Liver (tissue), 9 donors: ENCODE measurements around the gene PTER. TPM values are rescaled to one million over a fixed set of nuclear protein-coding genes. Genes with fewer than 3 reads are reported as not detected.

Experiments used
- DNase-seq: peaks from one replicate; pipeline ENCODE4 v3.0.0-alpha.2; 2017; ENCODE audit warnings: low spot score
- H3K27ac ChIP-seq, 2 donors: one replicate each; pipeline ENCODE4 v1.7.0; 2013; ENCODE audit warnings: inconsistent platforms in 2 of 2, low read length in 2 of 2, control low read depth in 1 of 2, low read depth in 1 of 2, mild to moderate bottlenecking in 1 of 2
- H3K27me3 ChIP-seq, 4 donors: one replicate each; pipeline versions ENCODE4 v1.6.1 to v1.7.0; 2013; ENCODE audit warnings: low read length in 3 of 4, inconsistent platforms in 1 of 4, mild to moderate bottlenecking in 1 of 4, moderate library complexity in 1 of 4; ENCODE audit not compliant: control insufficient read depth in 4 of 4, insufficient read depth in 4 of 4
- H3K36me3 ChIP-seq, 4 donors: one replicate each; pipeline versions ENCODE4 v1.6.1 to v1.7.0; 2013; ENCODE audit warnings: low read length in 3 of 4, mild to moderate bottlenecking in 3 of 4, low read depth in 1 of 4, moderate library complexity in 1 of 4; ENCODE audit not compliant: control insufficient read depth in 4 of 4, insufficient read depth in 3 of 4
- H3K4me1 ChIP-seq, 4 donors: one replicate each; pipeline versions ENCODE4 v1.6.1 to v1.7.0; 2013; ENCODE audit warnings: low read length in 3 of 4, mild to moderate bottlenecking in 3 of 4, moderate library complexity in 1 of 4; ENCODE audit not compliant: control insufficient read depth in 4 of 4, insufficient read depth in 4 of 4
- H3K4me3 ChIP-seq, 3 donors: one replicate each; pipeline versions ENCODE4 v1.6.1 to v1.7.0; 2013; ENCODE audit warnings: low read length in 3 of 3, control low read depth in 1 of 3, low read depth in 1 of 3, mild to moderate bottlenecking in 1 of 3
- H3K9ac ChIP-seq, 2 donors: one replicate each; pipeline ENCODE4 v1.7.0; 2013; ENCODE audit warnings: low read length in 2 of 2, mild to moderate bottlenecking in 2 of 2, moderate library complexity in 2 of 2, control low read depth in 1 of 2, low read depth in 1 of 2
- H3K9me3 ChIP-seq, 4 donors: one replicate each; pipeline versions ENCODE4 v1.6.1 to v1.7.0; 2013; ENCODE audit warnings: low read length in 3 of 4; ENCODE audit not compliant: control insufficient read depth in 4 of 4
- EGR1 ChIP-seq, 2 donors: IDR thresholded peaks; 2 replicates each; pipeline ENCODE4 v1.6.1; 2016 to 2018; ENCODE audit warnings: antibody characterized with exemption in 2 of 2, low read depth in 2 of 2
- FOXA1 ChIP-seq: IDR thresholded peaks from 2 replicates; pipeline ENCODE4 v1.6.1; 2016; ENCODE audit warnings: antibody characterized with exemption
- FOXA2 ChIP-seq: IDR thresholded peaks from 2 replicates; pipeline ENCODE4 v1.6.1; 2016; ENCODE audit warnings: antibody characterized with exemption
- GABPA ChIP-seq, 2 donors: IDR thresholded peaks in 1 of 2; conservative IDR thresholded peaks in 1 of 2; 2 replicates each; pipeline ENCODE4 v1.6.1; 2016; ENCODE audit warnings: antibody characterized with exemption in 2 of 2, mild to moderate bottlenecking in 1 of 2, moderate library complexity in 1 of 2
- HNF4A ChIP-seq, 2 donors: conservative IDR thresholded peaks; 2 replicates each; pipeline ENCODE4 v1.6.1; 2016; ENCODE audit warnings: antibody characterized with exemption in 2 of 2, mild to moderate bottlenecking in 2 of 2
- HNF4G ChIP-seq: IDR thresholded peaks from 2 replicates; pipeline ENCODE4 v1.6.1; 2016; ENCODE audit warnings: antibody characterized with exemption
- JUND ChIP-seq, 2 donors: IDR thresholded peaks; 2 replicates each; pipeline ENCODE4 v1.6.1; 2016; ENCODE audit warnings: antibody characterized with exemption in 2 of 2
- NR2F2 ChIP-seq: IDR thresholded peaks from 2 replicates; pipeline ENCODE4 v1.6.1; 2016; ENCODE audit warnings: antibody characterized with exemption
- RAD21 ChIP-seq, 2 donors: IDR thresholded peaks; 2 replicates each; pipeline ENCODE4 v1.6.1; 2016; ENCODE audit warnings: antibody characterized with exemption in 2 of 2, mild to moderate bottlenecking in 2 of 2
- RXRA ChIP-seq, 2 donors: IDR thresholded peaks; 2 replicates each; pipeline ENCODE4 v1.6.1; 2017 to 2018; ENCODE audit warnings: antibody characterized with exemption in 2 of 2, mild to moderate bottlenecking in 1 of 2
- SP1 ChIP-seq: IDR thresholded peaks from 2 replicates; pipeline ENCODE4 v1.6.1; 2018; ENCODE audit warnings: antibody characterized with exemption, mild to moderate bottlenecking
- TAF1 ChIP-seq: conservative IDR thresholded peaks from 2 replicates; pipeline ENCODE4 v1.6.1; 2016; ENCODE audit warnings: antibody characterized with exemption, mild to moderate bottlenecking
- YY1 ChIP-seq: IDR thresholded peaks from 2 replicates; pipeline ENCODE4 v1.6.1; 2016; ENCODE audit warnings: antibody characterized with exemption, mild to moderate bottlenecking
- WGBS: extraction: QIAGEN DNeasy Blood & Tissue Kit; methylation state at CpG from one replicate; pipeline ENCODE4 v1.1.7; 2013; 5-methylcytosine and 5-hydroxymethylcytosine counted together
- polyA plus RNA-seq, 2 donors: library from polyadenylated mRNA; stranded (reverse) in 1 of 2; unstranded in 1 of 2; fragments of 200-250 nt in 1 of 2; fragments of >200 nt in 1 of 2; fragmentation: Nextera tagmentation in 1 of 2; extraction: Ambion mirVana in 1 of 2; gene quantifications; one replicate each; pipeline versions ENCODE4 v1.2.1 to v1.2.3, GENCODE V29; 2013 to 2015
- total RNA-seq, 2 donors: library from RNA; depleted of rRNA; stranded (reverse); fragments of >200 nt; gene quantifications; one replicate each; pipeline ENCODE4 v1.2.3, GENCODE V29; 2014
- TF ChIP-seq, protein P1 (sequence below): fragments of 150-350 bp; IDR thresholded peaks from 2 replicates; pipeline ENCODE4 v1.5.1; 2017; ENCODE audit warnings: improper control_type of control experiment, low read depth, low read length; ENCODE audit not compliant: missing input control
- TF ChIP-seq, protein P2 (sequence below): IDR thresholded peaks from 2 replicates; pipeline ENCODE4 v1.6.1; 2016; ENCODE audit warnings: antibody characterized with exemption
- TF ChIP-seq, protein P3 (sequence below): IDR thresholded peaks from 2 replicates; pipeline ENCODE4 v1.6.1; 2016; ENCODE audit warnings: antibody characterized with exemption, mild to moderate bottlenecking
- TF ChIP-seq, protein P4 (sequence below): IDR thresholded peaks from 2 replicates; pipeline ENCODE4 v1.6.1; 2016; ENCODE audit warnings: antibody characterized with exemption
- TF ChIP-seq, protein P5 (sequence below): IDR thresholded peaks from 2 replicates; pipeline ENCODE4 v1.6.1; 2016; ENCODE audit warnings: antibody characterized with exemption
- donor health status: healthy.
- donor health status: healthy.
- donor health status: healthy.
- donor health status: healthy.
- donor health status: healthy.

The PTER gene, protein sequence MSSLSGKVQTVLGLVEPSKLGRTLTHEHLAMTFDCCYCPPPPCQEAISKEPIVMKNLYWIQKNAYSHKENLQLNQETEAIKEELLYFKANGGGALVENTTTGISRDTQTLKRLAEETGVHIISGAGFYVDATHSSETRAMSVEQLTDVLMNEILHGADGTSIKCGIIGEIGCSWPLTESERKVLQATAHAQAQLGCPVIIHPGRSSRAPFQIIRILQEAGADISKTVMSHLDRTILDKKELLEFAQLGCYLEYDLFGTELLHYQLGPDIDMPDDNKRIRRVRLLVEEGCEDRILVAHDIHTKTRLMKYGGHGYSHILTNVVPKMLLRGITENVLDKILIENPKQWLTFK
- 10 to 100 TPM in 1 of 2 donors, 1 to 10 TPM in 1; 9.2 to 15.7 TPM for total RNA-seq
- 1 to 10 TPM; 4.4 to 8.6 TPM for polyA plus RNA-seq

DNA sequence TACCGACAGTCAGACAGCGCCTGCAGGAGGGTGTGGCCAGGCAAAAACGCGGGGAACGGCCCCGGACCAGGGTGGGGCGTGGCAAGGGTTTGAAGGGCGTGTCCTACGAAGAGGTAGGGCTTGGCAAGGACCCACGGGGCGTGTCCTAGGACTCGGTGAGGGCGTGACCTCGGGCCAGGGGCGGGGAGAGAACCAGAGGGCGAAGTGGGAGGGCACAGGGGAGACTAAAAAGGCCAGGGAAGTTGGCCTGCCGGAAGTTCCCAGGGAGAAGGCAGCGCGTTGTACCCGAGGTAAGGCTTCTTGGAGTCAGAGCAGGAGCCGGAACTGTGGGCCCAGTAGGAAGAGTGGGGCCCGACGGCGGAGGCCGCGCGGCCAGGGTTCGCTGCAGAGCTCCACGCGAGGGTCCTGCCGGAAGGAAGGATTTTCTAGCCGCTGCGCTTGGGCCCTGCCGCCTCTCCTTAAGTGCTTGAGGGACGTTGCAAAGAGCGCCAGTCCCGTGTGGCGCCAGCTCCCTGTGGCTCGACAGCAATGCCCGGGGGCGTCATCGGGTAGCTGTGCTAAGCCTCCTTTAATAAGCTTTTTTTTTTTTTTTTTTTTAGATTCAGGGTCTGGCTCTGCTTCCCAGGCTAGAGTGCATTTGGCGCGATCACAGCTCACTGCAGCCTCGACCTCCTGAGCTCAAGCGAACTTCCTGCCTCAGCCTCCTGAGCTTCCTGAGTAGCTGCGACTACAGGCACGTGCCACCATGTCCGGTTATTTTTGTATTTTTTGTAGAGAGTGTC is at the start of gene PTER:
Gene PTER (plus strand): TSS at position 253 of the 782 bp plus-strand sequence. CDS start 47,375 bp downstream, outside the sequence.
- DNase-seq, result peak; percentile 99
- peak within 1 kb of the TSS; percentile 70 to 81 (median 72) for H3K4me3 ChIP-seq
- no peaks in the 10 kb centered on the region for H3K36me3 ChIP-seq
- H3K4me1 ChIP-seq, result peaks cover 6 to 25% (median 14%) of the 10 kb centered on the region in 4 donors
- H3K27ac ChIP-seq, result peak within 1 kb of the TSS; percentile 64 to 72
- peak in 1 of 2 donors; percentile 19 for TF ChIP-seq JUND (IDR thresholded peaks at IDR 0.05)
- no peak for TF ChIP-seq FOXA1
- peak; percentile 87 for TF ChIP-seq TAF1
- TF ChIP-seq RXRA (IDR thresholded peaks at IDR 0.05), result peak; percentile 80 to 84
- TF ChIP-seq NR2F2, result peak; percentile 88
- TF ChIP-seq, protein P1, sequence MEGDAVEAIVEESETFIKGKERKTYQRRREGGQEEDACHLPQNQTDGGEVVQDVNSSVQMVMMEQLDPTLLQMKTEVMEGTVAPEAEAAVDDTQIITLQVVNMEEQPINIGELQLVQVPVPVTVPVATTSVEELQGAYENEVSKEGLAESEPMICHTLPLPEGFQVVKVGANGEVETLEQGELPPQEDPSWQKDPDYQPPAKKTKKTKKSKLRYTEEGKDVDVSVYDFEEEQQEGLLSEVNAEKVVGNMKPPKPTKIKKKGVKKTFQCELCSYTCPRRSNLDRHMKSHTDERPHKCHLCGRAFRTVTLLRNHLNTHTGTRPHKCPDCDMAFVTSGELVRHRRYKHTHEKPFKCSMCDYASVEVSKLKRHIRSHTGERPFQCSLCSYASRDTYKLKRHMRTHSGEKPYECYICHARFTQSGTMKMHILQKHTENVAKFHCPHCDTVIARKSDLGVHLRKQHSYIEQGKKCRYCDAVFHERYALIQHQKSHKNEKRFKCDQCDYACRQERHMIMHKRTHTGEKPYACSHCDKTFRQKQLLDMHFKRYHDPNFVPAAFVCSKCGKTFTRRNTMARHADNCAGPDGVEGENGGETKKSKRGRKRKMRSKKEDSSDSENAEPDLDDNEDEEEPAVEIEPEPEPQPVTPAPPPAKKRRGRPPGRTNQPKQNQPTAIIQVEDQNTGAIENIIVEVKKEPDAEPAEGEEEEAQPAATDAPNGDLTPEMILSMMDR, result no peak
- TF ChIP-seq, protein P2, sequence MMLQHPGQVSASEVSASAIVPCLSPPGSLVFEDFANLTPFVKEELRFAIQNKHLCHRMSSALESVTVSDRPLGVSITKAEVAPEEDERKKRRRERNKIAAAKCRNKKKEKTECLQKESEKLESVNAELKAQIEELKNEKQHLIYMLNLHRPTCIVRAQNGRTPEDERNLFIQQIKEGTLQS, result no peak
- TF ChIP-seq YY1, result peak; percentile 85
- TF ChIP-seq SP1, result peak; percentile 78
- TF ChIP-seq FOXA2, result no peak
- TF ChIP-seq, protein P3, sequence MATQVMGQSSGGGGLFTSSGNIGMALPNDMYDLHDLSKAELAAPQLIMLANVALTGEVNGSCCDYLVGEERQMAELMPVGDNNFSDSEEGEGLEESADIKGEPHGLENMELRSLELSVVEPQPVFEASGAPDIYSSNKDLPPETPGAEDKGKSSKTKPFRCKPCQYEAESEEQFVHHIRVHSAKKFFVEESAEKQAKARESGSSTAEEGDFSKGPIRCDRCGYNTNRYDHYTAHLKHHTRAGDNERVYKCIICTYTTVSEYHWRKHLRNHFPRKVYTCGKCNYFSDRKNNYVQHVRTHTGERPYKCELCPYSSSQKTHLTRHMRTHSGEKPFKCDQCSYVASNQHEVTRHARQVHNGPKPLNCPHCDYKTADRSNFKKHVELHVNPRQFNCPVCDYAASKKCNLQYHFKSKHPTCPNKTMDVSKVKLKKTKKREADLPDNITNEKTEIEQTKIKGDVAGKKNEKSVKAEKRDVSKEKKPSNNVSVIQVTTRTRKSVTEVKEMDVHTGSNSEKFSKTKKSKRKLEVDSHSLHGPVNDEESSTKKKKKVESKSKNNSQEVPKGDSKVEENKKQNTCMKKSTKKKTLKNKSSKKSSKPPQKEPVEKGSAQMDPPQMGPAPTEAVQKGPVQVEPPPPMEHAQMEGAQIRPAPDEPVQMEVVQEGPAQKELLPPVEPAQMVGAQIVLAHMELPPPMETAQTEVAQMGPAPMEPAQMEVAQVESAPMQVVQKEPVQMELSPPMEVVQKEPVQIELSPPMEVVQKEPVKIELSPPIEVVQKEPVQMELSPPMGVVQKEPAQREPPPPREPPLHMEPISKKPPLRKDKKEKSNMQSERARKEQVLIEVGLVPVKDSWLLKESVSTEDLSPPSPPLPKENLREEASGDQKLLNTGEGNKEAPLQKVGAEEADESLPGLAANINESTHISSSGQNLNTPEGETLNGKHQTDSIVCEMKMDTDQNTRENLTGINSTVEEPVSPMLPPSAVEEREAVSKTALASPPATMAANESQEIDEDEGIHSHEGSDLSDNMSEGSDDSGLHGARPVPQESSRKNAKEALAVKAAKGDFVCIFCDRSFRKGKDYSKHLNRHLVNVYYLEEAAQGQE, result peak; percentile 89
- TF ChIP-seq, protein P4, sequence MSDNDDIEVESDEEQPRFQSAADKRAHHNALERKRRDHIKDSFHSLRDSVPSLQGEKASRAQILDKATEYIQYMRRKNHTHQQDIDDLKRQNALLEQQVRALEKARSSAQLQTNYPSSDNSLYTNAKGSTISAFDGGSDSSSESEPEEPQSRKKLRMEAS, result peak; percentile 77
- TF ChIP-seq RAD21 (IDR thresholded peaks at IDR 0.05), result peak; percentile 30 to 42
- peak; percentile 40 to 74 for TF ChIP-seq GABPA (IDR thresholded peaks at IDR 0.05 in 1 of 2, conservative IDR thresholded peaks at IDR 0.05 in 1 of 2)
- TF ChIP-seq HNF4A (conservative IDR thresholded peaks at IDR 0.05), result peak; percentile 42 to 49
- TF ChIP-seq, protein P5, sequence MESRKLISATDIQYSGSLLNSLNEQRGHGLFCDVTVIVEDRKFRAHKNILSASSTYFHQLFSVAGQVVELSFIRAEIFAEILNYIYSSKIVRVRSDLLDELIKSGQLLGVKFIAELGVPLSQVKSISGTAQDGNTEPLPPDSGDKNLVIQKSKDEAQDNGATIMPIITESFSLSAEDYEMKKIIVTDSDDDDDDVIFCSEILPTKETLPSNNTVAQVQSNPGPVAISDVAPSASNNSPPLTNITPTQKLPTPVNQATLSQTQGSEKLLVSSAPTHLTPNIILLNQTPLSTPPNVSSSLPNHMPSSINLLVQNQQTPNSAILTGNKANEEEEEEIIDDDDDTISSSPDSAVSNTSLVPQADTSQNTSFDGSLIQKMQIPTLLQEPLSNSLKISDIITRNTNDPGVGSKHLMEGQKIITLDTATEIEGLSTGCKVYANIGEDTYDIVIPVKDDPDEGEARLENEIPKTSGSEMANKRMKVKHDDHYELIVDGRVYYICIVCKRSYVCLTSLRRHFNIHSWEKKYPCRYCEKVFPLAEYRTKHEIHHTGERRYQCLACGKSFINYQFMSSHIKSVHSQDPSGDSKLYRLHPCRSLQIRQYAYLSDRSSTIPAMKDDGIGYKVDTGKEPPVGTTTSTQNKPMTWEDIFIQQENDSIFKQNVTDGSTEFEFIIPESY, result peak; percentile 41
- peak; percentile 25 for TF ChIP-seq HNF4G
- TF ChIP-seq EGR1 (IDR thresholded peaks at IDR 0.05; ENCODE audit: low read depth in 2 of 2), result peak; percentile 40 to 77
- peak within 1 kb of the TSS; percentile 43 to 57 for H3K9ac ChIP-seq
- no peaks in the 10 kb centered on the region for H3K27me3 ChIP-seq
- 4% methylated on average over 49 of the region's 49 CpGs for WGBS
- no peaks in the 10 kb centered on the region for H3K9me3 ChIP-seq
